Measurements from ENCODE around the gene MTHFD1L.
"Not testable (repeated sequence)": the region's sequence is repeated elsewhere in the genome, so short reads cannot be mapped to it uniquely, and the experiment has no call there.

- not testable (repeated sequence) for TF ChIP-seq CTCF (conservative IDR thresholded peaks at IDR 0.05; ENCODE audit: low read length); EZH2phosphoT487 (IDR thresholded peaks at IDR 0.05; ENCODE audit: borderline replicate concordance)
Measured at GRCh38 chr6:150854392-150854791, 11.1 kb upstream of the MTHFD1L start.
